SH-SY5Y (cell line): ENCODE measurements around the gene CSE1L.

Experiments
- GATA2 ChIP-seq: IDR thresholded peaks from 2 replicates; pipeline ENCODE4 v1.6.1; 2011; ENCODE audit warnings: mild to moderate bottlenecking, low read depth, low read length
- GATA3 ChIP-seq: IDR thresholded peaks from 2 replicates; pipeline ENCODE4 v1.6.1; 2011; ENCODE audit warnings: low read depth, mild to moderate bottlenecking, low read length, moderate library complexity

- TF ChIP-seq GATA3 (no peak), GATA2 (no peak)
Observed at GRCh38 chr20:49106328-49106727, 60.2 kb downstream of the CSE1L start.
